HG03097 (cell line): ENCODE data around the gene MAIP1.

Experiments
- ATAC-seq: cut with Tn5 transposase; IDR thresholded peaks from one replicate; pipeline ENCODE4 v1.9.1; 2021; ENCODE audit not compliant: unreplicated experiment, low FRiP score

The MAIP1 gene

GRCh38 chr2:199987586-199987985, 32.2 kb downstream of the MAIP1 start:
- no peak for ATAC-seq

GRCh38 chr2:199988151-199988550, 32.8 kb downstream of the MAIP1 start:
- no peak for ATAC-seq

GRCh38 chr2:199989822-199990221, 34.4 kb downstream of the MAIP1 start:
- ATAC-seq = no peak

GRCh38 chr2:199991691-199992090, 36.3 kb downstream of the MAIP1 start:
- ATAC-seq = no peak

GRCh38 chr2:199992296-199992695, 36.9 kb downstream of the MAIP1 start:
- no peak for ATAC-seq

GRCh38 chr2:199994371-199994770, 39.0 kb downstream of the MAIP1 start:
- ATAC-seq = no peak

- no peak for ATAC-seq
Observed at GRCh38 chr2:199994896-199995295, 39.5 kb downstream of the MAIP1 start.

- ATAC-seq = no peak
Observed at GRCh38 chr2:199997296-199997695, 41.9 kb downstream of the MAIP1 start.

GRCh38 chr2:199999166-199999565, 43.8 kb downstream of the MAIP1 start:
- no peak for ATAC-seq

- ATAC-seq = no peak
Observed at GRCh38 chr2:200000444-200001163, 45.2 kb downstream of the MAIP1 start.

GRCh38 chr2:200003444-200003843, 48.1 kb downstream of the MAIP1 start:
- ATAC-seq = no peak

GRCh38 chr2:200005675-200006074, 50.3 kb downstream of the MAIP1 start:
- no peak for ATAC-seq

GRCh38 chr2:200007306-200007705, 51.9 kb downstream of the MAIP1 start:
- no peak for ATAC-seq

GRCh38 chr2:200012401-200012800, 57.0 kb downstream of the MAIP1 start:
- no peak for ATAC-seq
